ENCODE data around the gene ZNF425.

Gene ZNF425

GRCh38 chr7:149141893-149142292 is 15.8 kb upstream of the ZNF425 start:
- Histone ChIP-seq H3K27ac (no peak overlapping the region), H3K36me3 (ENCODE audit: insufficient read depth, low read length) (no peaks in the 10 kb centered on the region), H3K9ac (ENCODE audit: insufficient read length) (no peak overlapping the region), H3K4me3 (no peak overlapping the region), H3K9me3 (ENCODE audit: low read depth, low read length) (no peaks in the 10 kb centered on the region)
- TF ChIP-seq EZH2 (IDR thresholded peaks at IDR 0.05) (no peak), FOXP2 (optimal IDR thresholded peaks at IDR 0.05; ENCODE audit: control extremely low read depth, extremely low read length, insufficient read depth) (no peak), POLR2AphosphoS5 (IDR thresholded peaks at IDR 0.05; ENCODE audit: borderline replicate concordance, low read depth, low read length) (no peak)
- no peak for DNase-seq (ENCODE audit: low read depth, low spot score)

GRCh38 chr7:149140831-149141230 is 14.7 kb upstream of the ZNF425 start:
- Histone ChIP-seq H3K9ac (ENCODE audit: insufficient read length) (no peak overlapping the region), H3K9me3 (ENCODE audit: low read depth, low read length) (no peaks in the 10 kb centered on the region), H3K4me3 (no peak overlapping the region), H3K36me3 (ENCODE audit: insufficient read depth, low read length) (no peaks in the 10 kb centered on the region), H3K27ac (no peak overlapping the region)
- no peak for TF ChIP-seq EZH2 (IDR thresholded peaks at IDR 0.05)
- no peak for TF ChIP-seq FOXP2 (optimal IDR thresholded peaks at IDR 0.05; ENCODE audit: control extremely low read depth, extremely low read length, insufficient read depth)
- TF ChIP-seq POLR2AphosphoS5 (IDR thresholded peaks at IDR 0.05; ENCODE audit: borderline replicate concordance, low read depth, low read length): no peak
- DNase-seq (ENCODE audit: low read depth, low spot score): no peak

DNA sequence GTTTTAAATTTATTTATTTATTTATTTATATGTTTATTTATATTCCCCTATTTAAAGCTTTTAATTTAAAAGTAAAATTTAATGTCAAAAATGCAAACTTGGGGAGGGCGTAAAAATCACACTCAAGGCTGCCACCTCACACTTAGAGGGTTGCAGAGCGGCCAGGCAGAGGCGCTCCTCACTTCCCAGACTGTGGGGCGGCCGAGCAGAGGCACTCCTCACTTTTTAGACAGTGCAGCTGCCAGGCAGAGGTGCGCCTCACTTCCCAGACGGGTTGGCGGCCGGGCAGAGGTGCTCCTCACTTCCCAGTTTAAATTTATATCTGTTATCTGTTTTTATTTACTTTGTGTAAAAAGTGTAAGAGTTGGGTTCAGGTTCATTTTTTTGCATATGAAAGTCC is 10.0 kb upstream of the ZNF425 start:
- no peaks in the 10 kb centered on the region for H3K9me3 ChIP-seq (ENCODE audit: low read depth, low read length)
- peaks cover 4% of the 10 kb centered on the region; the same call in 1 of the 2 replicates for H3K36me3 ChIP-seq (ENCODE audit: insufficient read depth, low read length)
- no peak for TF ChIP-seq POLR2AphosphoS5 (IDR thresholded peaks at IDR 0.05; ENCODE audit: borderline replicate concordance, low read depth, low read length)
- H3K9ac ChIP-seq (ENCODE audit: insufficient read length): no peak overlapping the region
- H3K27ac ChIP-seq: no peak overlapping the region
- no peak overlapping the region for H3K4me3 ChIP-seq
- DNase-seq (ENCODE audit: low read depth, low spot score): no peak

DNA sequence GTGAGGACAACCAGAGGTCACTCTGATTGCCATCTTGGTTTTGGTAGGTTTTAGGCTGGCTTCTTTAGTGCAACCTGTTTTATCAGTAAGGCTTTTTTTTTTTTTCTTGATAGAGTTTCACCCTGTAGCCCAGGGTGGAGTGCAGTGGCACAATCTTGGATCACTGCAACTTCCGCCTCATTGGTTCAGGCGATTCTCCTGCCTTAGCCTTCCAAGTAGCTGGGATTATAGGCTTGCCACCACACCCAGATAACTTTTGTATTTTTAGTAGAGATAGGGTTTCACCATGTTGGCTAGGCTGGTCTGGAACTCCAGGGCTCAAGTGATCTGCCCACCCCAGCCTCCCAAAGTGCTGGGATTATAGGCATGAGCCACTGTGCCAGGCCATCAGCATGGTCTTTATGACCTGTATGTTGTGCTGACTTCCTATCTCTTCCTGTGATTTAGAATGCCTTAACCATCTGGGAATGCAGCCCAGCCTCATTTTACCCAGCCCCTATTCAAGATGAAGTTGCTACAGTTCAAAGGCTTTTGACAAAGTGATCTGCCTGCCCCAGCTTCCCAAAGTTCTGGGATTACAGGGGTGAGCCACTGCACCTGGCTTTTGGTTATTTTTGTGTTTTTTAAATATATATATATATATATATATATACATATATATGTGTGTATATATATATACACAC is 7.0 kb upstream of the ZNF425 start:
- TF ChIP-seq POLR2AphosphoS5 (IDR thresholded peaks at IDR 0.05; ENCODE audit: borderline replicate concordance, low read depth, low read length) (no peak), FOXP2 (optimal IDR thresholded peaks at IDR 0.05; ENCODE audit: control extremely low read depth, extremely low read length, insufficient read depth) (no peak), EZH2 (IDR thresholded peaks at IDR 0.05) (no peak)
- DNase-seq (ENCODE audit: low read depth, low spot score): no peak
- Histone ChIP-seq H3K4me3 (no peak overlapping the region), H3K9ac (ENCODE audit: insufficient read length) (no peak overlapping the region), H3K27ac (no peak overlapping the region), H3K36me3 (ENCODE audit: insufficient read depth, low read length) (peaks cover 15% of the 10 kb centered on the region), H3K9me3 (ENCODE audit: low read depth, low read length) (0 out of 2 replicates have a peak, but pooled peaks cover 2% of the 10 kb centered on the region)

GRCh38 chr7:149130572-149131198 is 4.6 kb upstream of the ZNF425 start:
- no peak for DNase-seq (ENCODE audit: low read depth, low spot score)
- no peak overlapping the region for H3K27ac ChIP-seq
- 0 out of 2 replicates have a peak, but pooled peaks cover 2% of the 10 kb centered on the region for H3K9me3 ChIP-seq (ENCODE audit: low read depth, low read length)
- no peak overlapping the region for H3K4me3 ChIP-seq
- peaks cover 15% of the 10 kb centered on the region for H3K36me3 ChIP-seq (ENCODE audit: insufficient read depth, low read length)
- H3K9ac ChIP-seq (ENCODE audit: insufficient read length): no peak overlapping the region
- TF ChIP-seq POLR2AphosphoS5 (IDR thresholded peaks at IDR 0.05; ENCODE audit: borderline replicate concordance, low read depth, low read length) (no peak), FOXP2 (optimal IDR thresholded peaks at IDR 0.05; ENCODE audit: control extremely low read depth, extremely low read length, insufficient read depth) (no peak), EZH2 (IDR thresholded peaks at IDR 0.05) (no peak)

DNA sequence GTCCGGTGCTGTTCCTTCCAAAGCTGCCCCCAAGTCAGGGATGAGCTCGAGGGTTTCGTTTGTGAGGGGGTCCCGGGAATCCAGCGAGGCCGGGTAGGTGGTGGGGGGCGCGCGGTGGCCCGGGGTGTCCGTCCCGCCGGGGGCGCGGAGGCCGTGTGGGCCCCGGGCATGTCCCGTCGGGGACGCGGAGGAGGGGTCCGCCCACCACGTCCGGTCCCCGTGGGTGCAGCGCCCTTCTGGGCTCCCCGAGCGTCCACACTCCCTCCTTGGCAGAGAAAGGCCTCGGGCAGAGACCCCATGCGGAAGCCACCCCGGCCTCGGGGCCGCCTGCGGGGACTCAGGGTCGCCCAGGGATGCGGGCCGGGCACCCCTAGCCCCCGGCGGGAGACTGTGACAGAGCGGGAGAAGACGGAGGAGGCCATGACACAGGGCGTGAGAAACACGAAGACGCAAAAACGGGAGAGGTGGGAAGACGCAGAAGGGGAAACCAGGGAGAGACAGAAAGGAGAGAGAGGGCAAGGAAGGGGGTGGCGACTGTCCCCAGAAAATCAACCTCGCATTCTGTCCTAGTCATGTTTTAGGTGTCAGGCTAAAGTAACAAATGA is 640 bp upstream of the ZNF425 start:
- H3K9ac ChIP-seq (ENCODE audit: insufficient read length): peak overlapping the region; percentile 95
- H3K27ac ChIP-seq: peak overlapping the region; percentile 90
- peaks cover 15% of the 10 kb centered on the region for H3K36me3 ChIP-seq (ENCODE audit: insufficient read depth, low read length)
- TF ChIP-seq FOXP2 (optimal IDR thresholded peaks at IDR 0.05; ENCODE audit: control extremely low read depth, extremely low read length, insufficient read depth) (no peak), EZH2 (IDR thresholded peaks at IDR 0.05) (no peak), POLR2AphosphoS5 (IDR thresholded peaks at IDR 0.05; ENCODE audit: borderline replicate concordance, low read depth, low read length) (no peak; the same call in 1 of the 2 replicates)
- no peak for DNase-seq (ENCODE audit: low read depth, low spot score)
- H3K9me3 ChIP-seq (ENCODE audit: low read depth, low read length): 0 out of 2 replicates have a peak, but pooled peaks cover 2% of the 10 kb centered on the region
- peak overlapping the region; percentile 88 for H3K4me3 ChIP-seq

DNA sequence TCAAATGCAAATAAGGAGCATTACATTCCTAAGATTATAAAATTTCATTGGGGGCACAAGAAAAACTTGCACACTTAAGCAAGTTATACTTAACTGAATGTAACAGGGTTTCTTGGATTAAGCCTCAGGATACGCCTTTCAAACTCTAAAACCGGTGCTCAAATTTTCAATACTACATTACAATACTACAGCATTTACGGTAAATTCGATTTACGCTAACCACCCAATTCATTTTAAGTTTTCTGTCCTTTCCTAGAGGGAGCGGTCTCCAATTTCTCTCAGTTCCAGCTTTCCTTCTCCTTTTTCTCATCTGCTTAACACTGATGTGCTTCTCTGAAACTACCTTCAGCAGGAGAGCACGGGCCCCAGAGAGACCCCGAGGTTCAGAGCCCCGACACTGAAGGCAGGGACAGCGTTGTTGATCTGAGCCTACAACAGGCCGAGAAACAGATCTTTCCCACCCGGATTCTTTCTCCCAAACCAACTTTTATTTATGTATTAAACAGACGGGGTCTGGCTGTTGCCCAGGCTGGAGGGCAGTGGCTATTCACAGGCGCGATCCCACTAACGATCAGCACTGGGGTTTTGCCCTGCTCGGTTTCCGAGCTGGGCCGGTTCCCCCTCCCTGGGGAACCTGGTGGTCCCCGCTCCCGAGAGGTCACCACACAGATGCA is 798 bp downstream of the ZNF425 start:
- TF ChIP-seq POLR2AphosphoS5 (IDR thresholded peaks at IDR 0.05; ENCODE audit: borderline replicate concordance, low read depth, low read length) (0 out of 2 replicates have a peak, but pooled peaks have one; percentile 14), EZH2 (IDR thresholded peaks at IDR 0.05) (no peak), FOXP2 (optimal IDR thresholded peaks at IDR 0.05; ENCODE audit: control extremely low read depth, extremely low read length, insufficient read depth) (no peak)
- DNase-seq (ENCODE audit: low read depth, low spot score): no peak
- no peaks in the 10 kb centered on the region for H3K9me3 ChIP-seq (ENCODE audit: low read depth, low read length)
- H3K27ac ChIP-seq: no peak overlapping the region
- H3K36me3 ChIP-seq (ENCODE audit: insufficient read depth, low read length): peaks cover 3% of the 10 kb centered on the region
- H3K4me3 ChIP-seq: peak overlapping the region; percentile 88
- peak overlapping the region; percentile 95 for H3K9ac ChIP-seq (ENCODE audit: insufficient read length)

- no peak for DNase-seq (ENCODE audit: low read depth, low spot score)
Observed at GRCh38 chr7:149109969-149110368, 16.2 kb downstream of the ZNF425 start.

More at GRCh38 chr7:149109969-149110368, 16.2 kb downstream of the ZNF425 start:
- Histone ChIP-seq H3K36me3 (ENCODE audit: insufficient read depth, low read length) (no peaks in the 10 kb centered on the region), H3K4me3 (no peak overlapping the region), H3K9ac (ENCODE audit: insufficient read length) (no peak overlapping the region), H3K27ac (no peak overlapping the region), H3K9me3 (ENCODE audit: low read depth, low read length) (no peaks in the 10 kb centered on the region)
- TF ChIP-seq POLR2AphosphoS5 (IDR thresholded peaks at IDR 0.05; ENCODE audit: borderline replicate concordance, low read depth, low read length) (no peak), FOXP2 (optimal IDR thresholded peaks at IDR 0.05; ENCODE audit: control extremely low read depth, extremely low read length, insufficient read depth) (no peak), EZH2 (IDR thresholded peaks at IDR 0.05) (no peak)
